A549 (cell line): ENCODE results near the gene CYP20A1.

Experiments
- E2F6 ChIP-seq: IDR thresholded peaks from 2 replicates; pipeline ENCODE4 v1.6.1; 2012; ENCODE audit warnings: low read depth, borderline replicate concordance
- HDAC2 ChIP-seq: fragments of 200-600 bp; sonication (generic); IDR thresholded peaks from 2 replicates; pipeline ENCODE4 v1.6.1; 2016
- JUN ChIP-seq, 2 experiments: fragments of >200 bp; sonication (Bioruptor Twin); formaldehyde crosslinking; IDR thresholded peaks; 2 replicates in 1 of 2; 3 replicates in 1 of 2; pipeline ENCODE4 v1.6.1; 2016 to 2017
- MAX ChIP-seq: IDR thresholded peaks from 2 replicates; pipeline ENCODE4 v1.6.1; 2012
- POLR2A ChIP-seq: IDR thresholded peaks from 2 replicates; pipeline ENCODE4 v1.6.1; 2012; ENCODE audit warnings: mild to moderate bottlenecking, low read length

- TF ChIP-seq POLR2A (no peak), E2F6 (no peak), MAX (no peak), JUN (IDR thresholded peaks at IDR 0.05) (no peak), HDAC2 (no peak)
Observed at GRCh38 chr2:203282101-203282500, 43.3 kb downstream of the CYP20A1 start.
